HG03520 (cell line): ENCODE measurements around the gene GIMAP7.
"Not testable (repeated sequence)": the region's sequence is repeated elsewhere in the genome, so short reads cannot be mapped to it uniquely, and the experiment has no call there.

ENCODE experiments used
- ATAC-seq: cut with Tn5 transposase; IDR thresholded peaks from one replicate; pipeline ENCODE4 v1.9.1; 2021; ENCODE audit warnings: mild to moderate bottlenecking, moderate library complexity; ENCODE audit not compliant: unreplicated experiment

Gene GIMAP7

GRCh38 chr7:150511048-150511447 is 3.6 kb upstream of the GIMAP7 start:
- ATAC-seq = no peak

GRCh38 chr7:150513758-150514157 is 914 bp upstream of the GIMAP7 start:
- ATAC-seq = no peak

GRCh38 chr7:150515248-150516147 is 826 bp downstream of the GIMAP7 start:
- ATAC-seq = no peak

GRCh38 chr7:150516956-150517745 is 2.5 kb downstream of the GIMAP7 start:
- ATAC-seq = no peak

GRCh38 chr7:150519310-150519709 is 4.6 kb downstream of the GIMAP7 start:
- ATAC-seq = no peak

- ATAC-seq = no peak
Measured at GRCh38 chr7:150520145-150520544, 5.5 kb downstream of the GIMAP7 start.

GRCh38 chr7:150522931-150523330 is 8.3 kb downstream of the GIMAP7 start:
- ATAC-seq = not testable (repeated sequence)

- ATAC-seq = no peak
Measured at GRCh38 chr7:150524018-150524417, 9.3 kb downstream of the GIMAP7 start.

GRCh38 chr7:150531704-150532103 is 17.0 kb downstream of the GIMAP7 start:
- no peak for ATAC-seq

GRCh38 chr7:150538259-150538658 is 23.6 kb downstream of the GIMAP7 start:
- no peak for ATAC-seq

GRCh38 chr7:150553163-150553562 is 38.5 kb downstream of the GIMAP7 start:
- no peak for ATAC-seq

- ATAC-seq = no peak
Measured at GRCh38 chr7:150556521-150557138, 42.0 kb downstream of the GIMAP7 start.

- no peak for ATAC-seq
Measured at GRCh38 chr7:150560486-150560885, 45.8 kb downstream of the GIMAP7 start.

- no peak for ATAC-seq
Measured at GRCh38 chr7:150562919-150563318, 48.2 kb downstream of the GIMAP7 start.

- ATAC-seq = no peak
Measured at GRCh38 chr7:150564006-150564405, 49.3 kb downstream of the GIMAP7 start.

GRCh38 chr7:150564566-150564965 is 49.9 kb downstream of the GIMAP7 start:
- ATAC-seq = no peak

GRCh38 chr7:150565239-150565638 is 50.6 kb downstream of the GIMAP7 start:
- ATAC-seq = no peak

- ATAC-seq = no peak
Measured at GRCh38 chr7:150566123-150566522, 51.5 kb downstream of the GIMAP7 start.

- no peak for ATAC-seq
Measured at GRCh38 chr7:150566572-150566971, 51.9 kb downstream of the GIMAP7 start.

GRCh38 chr7:150567169-150567568 is 52.5 kb downstream of the GIMAP7 start, which contains the start of gene GIMAP4:
GIMAP4 (plus strand) TSS chr7:150567390; CDS start chr7:150569902, 2,512 bp downstream.
- no peak for ATAC-seq

- no peak for ATAC-seq
Measured at GRCh38 chr7:150567871-150568301, 53.2 kb downstream of the GIMAP7 start.
